DOHH2 (cell line): ENCODE data around the gene C19orf53.

Experiments
- CTCF ChIP-seq: fragments of 200-600 bp; sonication (generic); IDR thresholded peaks from one replicate; pipeline ENCODE4 v1.5.1; 2014; ENCODE audit warnings: antibody characterized with exemption, mild to moderate bottlenecking, low read depth, low read length; ENCODE audit not compliant: poor library complexity, severe bottlenecking
- EZH2phosphoT487 ChIP-seq: fragments of 200-600 bp; sonication (generic); IDR thresholded peaks from 2 replicates; pipeline ENCODE4 v1.6.1; 2017; ENCODE audit warnings: borderline replicate concordance, mild to moderate bottlenecking, antibody characterized with exemption, low read length, moderate library complexity, mixed read lengths

GRCh38 chr19:13817615-13818371 is 43.5 kb downstream of the C19orf53 start:
- no peak for TF ChIP-seq CTCF
- TF ChIP-seq EZH2phosphoT487 = no peak
